H9 (cell line): Measurements from ENCODE around the gene SYP. TPM values are rescaled to one million over a fixed set of nuclear protein-coding genes. Genes with fewer than 3 reads are reported as not detected.

ENCODE experiments used
- DNase-seq: peaks from one replicate; pipeline ENCODE4 v3.0.0-alpha.2; 2017
- H2AFZ ChIP-seq: one replicate; pipeline ENCODE4 v1.6.1; 2013; ENCODE audit warnings: mild to moderate bottlenecking, low read length, control low read depth, moderate library complexity
- H2AK5ac ChIP-seq: 2 replicates; pipeline ENCODE4 v1.6.1; 2013; ENCODE audit warnings: low read length, control low read depth, mixed read lengths; ENCODE audit not compliant: insufficient read length
- H2BK120ac ChIP-seq: one replicate; pipeline ENCODE4 v1.6.1; 2013; ENCODE audit warnings: low read depth, mild to moderate bottlenecking, low read length, control low read depth, inconsistent platforms; ENCODE audit not compliant: poor library complexity, severe bottlenecking
- H2BK12ac ChIP-seq: 2 replicates; pipeline ENCODE4 v1.6.1; 2013; ENCODE audit warnings: low read length, control low read depth, mixed read lengths, low read depth; ENCODE audit not compliant: insufficient read length
- H2BK15ac ChIP-seq: 2 replicates; pipeline ENCODE4 v1.6.1; 2013; ENCODE audit warnings: low read depth, low read length, control low read depth
- H2BK20ac ChIP-seq: one replicate; pipeline ENCODE4 v1.6.1; 2013; ENCODE audit warnings: low read depth, mild to moderate bottlenecking, low read length, control low read depth, inconsistent platforms; ENCODE audit not compliant: poor library complexity, severe bottlenecking
- H2BK5ac ChIP-seq: 2 replicates; pipeline ENCODE4 v1.6.1; 2013; ENCODE audit warnings: low read length, control low read depth, mixed read lengths; ENCODE audit not compliant: insufficient read length
- H3K14ac ChIP-seq: 2 replicates; pipeline ENCODE4 v1.6.1; 2013; ENCODE audit warnings: low read length, control low read depth; ENCODE audit not compliant: insufficient read depth
- H3K18ac ChIP-seq: 2 replicates; pipeline ENCODE4 v1.6.1; 2013; ENCODE audit warnings: low read depth, mild to moderate bottlenecking, mixed read lengths, low read length, control low read depth; ENCODE audit not compliant: insufficient read length
- H3K23ac ChIP-seq: 2 replicates; pipeline ENCODE4 v1.6.1; 2013; ENCODE audit warnings: low read length, control low read depth, mixed read lengths, low read depth; ENCODE audit not compliant: insufficient read length
- H3K23me2 ChIP-seq: 2 replicates; pipeline ENCODE4 v1.6.1; 2013; ENCODE audit warnings: low read depth, mild to moderate bottlenecking, mixed read lengths, low read length, control low read depth; ENCODE audit not compliant: insufficient read length, poor library complexity, severe bottlenecking
- H3K27ac ChIP-seq: 2 replicates; pipeline ENCODE4 v1.5.1; 2013; ENCODE audit warnings: low read length, control low read depth, mixed read lengths, low read depth; ENCODE audit not compliant: insufficient read length
- H3K27me3 ChIP-seq: 2 replicates; pipeline ENCODE4 v1.6.1; 2013; ENCODE audit warnings: low read length, control low read depth, inconsistent platforms; ENCODE audit not compliant: insufficient read depth
- H3K4ac ChIP-seq: 2 replicates; pipeline ENCODE4 v1.6.1; 2013; ENCODE audit warnings: low read depth, mild to moderate bottlenecking, control low read depth, inconsistent platforms, low read length, moderate library complexity
- H3K4me1 ChIP-seq: 2 replicates; pipeline ENCODE4 v1.6.1; 2013; ENCODE audit warnings: low read length, control low read depth, inconsistent platforms; ENCODE audit not compliant: insufficient read depth
- H3K4me2 ChIP-seq: 2 replicates; pipeline ENCODE4 v1.6.1; 2013; ENCODE audit warnings: low read length, control low read depth, mixed read lengths; ENCODE audit not compliant: insufficient read length, insufficient read depth
- H3K56ac ChIP-seq: 2 replicates; pipeline ENCODE4 v1.6.1; 2013; ENCODE audit warnings: low read depth, mild to moderate bottlenecking, mixed read lengths, low read length, control low read depth; ENCODE audit not compliant: insufficient read length
- H3K79me1 ChIP-seq: 2 replicates; pipeline ENCODE4 v1.6.1; 2013; ENCODE audit warnings: low read depth, mild to moderate bottlenecking, moderate library complexity, low read length, control low read depth, inconsistent platforms; ENCODE audit not compliant: insufficient read depth, poor library complexity, severe bottlenecking
- H3K79me2 ChIP-seq: 2 replicates; pipeline ENCODE4 v1.6.1; 2013; ENCODE audit warnings: low read length, control low read depth, inconsistent platforms; ENCODE audit not compliant: insufficient read depth
- H3K9ac ChIP-seq: 2 replicates; pipeline ENCODE4 v1.6.1; 2013; ENCODE audit warnings: low read length, control low read depth, mixed read lengths; ENCODE audit not compliant: insufficient read length; ENCODE audit errors: extremely low read depth
- H3K9me3 ChIP-seq: one replicate; pipeline ENCODE4 v1.6.1; 2013; ENCODE audit warnings: low read depth, low read length, inconsistent platforms; ENCODE audit not compliant: control insufficient read depth
- H3T11ph ChIP-seq: one replicate; pipeline ENCODE4 v1.6.1; 2013; ENCODE audit warnings: mild to moderate bottlenecking, low read length, control low read depth, inconsistent platforms
- H4K20me1 ChIP-seq: one replicate; pipeline ENCODE4 v1.6.1; 2013; ENCODE audit not compliant: control insufficient read depth, insufficient read length, insufficient read depth
- H4K5ac ChIP-seq: 2 replicates; pipeline ENCODE4 v1.6.1; 2013; ENCODE audit warnings: low read depth, mild to moderate bottlenecking, mixed read lengths, low read length, control low read depth; ENCODE audit not compliant: insufficient read length
- H4K8ac ChIP-seq: replicated peaks from 2 replicates; pipeline ENCODE4 v1.6.1; 2013; ENCODE audit warnings: low read length, control low read depth, mixed read lengths, low read depth; ENCODE audit not compliant: insufficient read length
- H4K91ac ChIP-seq: 2 replicates; pipeline ENCODE4 v1.6.1; 2013; ENCODE audit warnings: low read depth, mild to moderate bottlenecking, moderate library complexity, mixed read lengths, low read length, control low read depth; ENCODE audit not compliant: insufficient read length
- H3K27ac Mint-ChIP-seq, 3 experiments: 2 replicates in 2 of 3; 3 replicates in 1 of 3; pipeline ENCODE4 v1.8.0; 2020 to 2021; ENCODE audit warnings: mixed read lengths in 3 of 3, mild to moderate bottlenecking in 1 of 3, moderate library complexity in 1 of 3
- H3K27me3 Mint-ChIP-seq: 2 replicates; pipeline ENCODE4 v1.8.0; 2021; ENCODE audit warnings: low read depth, mild to moderate bottlenecking, moderate library complexity, mixed read lengths
- H3K36me3 Mint-ChIP-seq, 3 experiments: 2 replicates in 2 of 3; 3 replicates in 1 of 3; pipeline ENCODE4 v1.8.0; 2020 to 2021; ENCODE audit warnings: low read depth in 3 of 3, mixed read lengths in 3 of 3; ENCODE audit not compliant: insufficient read depth in 1 of 3
- H3K4me1 Mint-ChIP-seq, 2 experiments: 2 replicates each; pipeline ENCODE4 v1.8.0; 2020; ENCODE audit warnings: mixed read lengths in 2 of 2
- H3K4me3 Mint-ChIP-seq, 2 experiments: 2 replicates in 1 of 2; 3 replicates in 1 of 2; pipeline ENCODE4 v1.8.0; 2020 to 2021; ENCODE audit warnings: mild to moderate bottlenecking in 2 of 2, mixed read lengths in 2 of 2, moderate library complexity in 1 of 2
- H3K9me3 Mint-ChIP-seq, 2 experiments: 2 replicates in 1 of 2; 3 replicates in 1 of 2; pipeline ENCODE4 v1.8.0; 2020; ENCODE audit warnings: mild to moderate bottlenecking in 2 of 2, mixed read lengths in 2 of 2, moderate library complexity in 1 of 2
- CTCF ChIP-seq: fragments of 200-600 bp; sonication (generic); conservative IDR thresholded peaks from 3 replicates; pipeline ENCODE4 v1.8.0; 2021; ENCODE audit warnings: antibody characterized with exemption, mild to moderate bottlenecking
- WGBS: extraction: QIAGEN DNeasy Blood & Tissue Kit; methylation state at CpG from one replicate; pipeline ENCODE4 v1.1.7; 2013; ENCODE audit warnings: missing lambda C conversion rate, low lambda C conversion rate, mixed read lengths; ENCODE audit not compliant: insufficient read length; ENCODE audit errors: extremely low coverage; 5-methylcytosine and 5-hydroxymethylcytosine counted together
- total RNA-seq: library from RNA; stranded (reverse); gene quantifications from 2 replicates; pipeline ENCODE4 v1.2.1, GENCODE V29; 2021

Gene SYP
- total RNA-seq, 1 experiment from 2014 or later, result 1.8 TPM

- Mint-ChIP-seq H3K4me1 (no peaks in the 10 kb centered on the region), H3K4me3 (no peak overlapping the region), H3K27me3 (no peaks in the 10 kb centered on the region), H3K27ac (no peak overlapping the region), H3K36me3 (peaks cover 8 to 52% (median 10%) of the 10 kb centered on the region in 3 experiments; a peak in 6 of 7 replicates), H3K9me3 (peaks cover 56 to 77% of the 10 kb centered on the region in 2 experiments)
- no peaks in the 10 kb centered on the region for H3K4me1 ChIP-seq
- H3T11ph ChIP-seq, result no peak overlapping the region
- no peaks in the 10 kb centered on the region for H3K79me1 ChIP-seq
- no peak overlapping the region for H2BK20ac ChIP-seq
- no peak overlapping the region for H3K56ac ChIP-seq
- no peak overlapping the region for H3K4ac ChIP-seq
- TF ChIP-seq CTCF, result no peak
- H3K27ac ChIP-seq, result no peak overlapping the region
- peaks cover 27% of the 10 kb centered on the region for H3K9me3 ChIP-seq
- H2AK5ac ChIP-seq, result no peak overlapping the region
- no peak overlapping the region for H3K23ac ChIP-seq
- H3K27me3 ChIP-seq, result no peaks in the 10 kb centered on the region
- H4K91ac ChIP-seq, result no peak overlapping the region
- H2BK5ac ChIP-seq, result no peak overlapping the region
- H4K8ac ChIP-seq, result no peak overlapping the region
- no peak overlapping the region for H2BK12ac ChIP-seq
- no peak overlapping the region for H2AFZ ChIP-seq
- H4K20me1 ChIP-seq, result no peaks in the 10 kb centered on the region
- no peaks in the 10 kb centered on the region for H3K79me2 ChIP-seq
- no peak overlapping the region for H2BK120ac ChIP-seq
- no peak overlapping the region for H3K9ac ChIP-seq
- WGBS, result no CpG with 5 or more reads among the region's 12 CpGs
- no peak for DNase-seq
- no peak overlapping the region for H4K5ac ChIP-seq
- no peak overlapping the region for H3K14ac ChIP-seq
- H3K18ac ChIP-seq, result no peak overlapping the region
- no peak overlapping the region for H3K4me2 ChIP-seq
- no peak overlapping the region for H2BK15ac ChIP-seq
- H3K23me2 ChIP-seq, result no peaks in the 10 kb centered on the region
Measured at GRCh38 chrX:49243166-49243565, 43.2 kb upstream of the SYP start.
